Calu3 (cell line): ENCODE results near the gene C4BPA. TPM values are rescaled to one million over a fixed set of nuclear protein-coding genes. Genes with fewer than 3 reads are reported as not detected.

Source experiments
- BruUV-seq: library from RNA; stranded (reverse); fragments of 400-500 nt; replicated peaks from 2 replicates; lab custom pipeline; 2021; lab: Mats Ljungman, UMichigan
- CTCF ChIA-PET: fragments of 300-600 bp; sonication (Branson Sonifier 250); formaldehyde crosslinking; loops from one replicate; lab custom pipeline; 2022; ENCODE audit warnings: antibody characterized with exemption; lab: Charles Lee
- DNase-seq: peaks from one replicate; pipeline ENCODE4 v3.0.0; 2022
- H3K27ac Mint-ChIP-seq: one replicate; pipeline ENCODE4 v1.8.0; 2022; ENCODE audit warnings: mixed read lengths; ENCODE audit not compliant: unreplicated experiment
- H3K27me3 Mint-ChIP-seq: one replicate; pipeline ENCODE4 v1.8.0; 2022; ENCODE audit warnings: mixed read lengths; ENCODE audit not compliant: unreplicated experiment
- H3K36me3 Mint-ChIP-seq: one replicate; pipeline ENCODE4 v1.8.0; 2022; ENCODE audit warnings: mild to moderate bottlenecking, moderate library complexity, mixed read lengths; ENCODE audit not compliant: insufficient read depth, unreplicated experiment
- H3K4me1 Mint-ChIP-seq: one replicate; pipeline ENCODE4 v1.8.0; 2022; ENCODE audit warnings: mild to moderate bottlenecking, low read depth, mixed read lengths; ENCODE audit not compliant: unreplicated experiment
- H3K4me3 Mint-ChIP-seq: one replicate; pipeline ENCODE4 v1.8.0; 2022; ENCODE audit warnings: mild to moderate bottlenecking, low read depth, moderate library complexity, mixed read lengths; ENCODE audit not compliant: unreplicated experiment
- H3K9me3 Mint-ChIP-seq: one replicate; pipeline ENCODE4 v1.8.0; 2022; ENCODE audit warnings: low read depth, mixed read lengths; ENCODE audit not compliant: unreplicated experiment
- CTCF ChIP-seq: fragments of 200-600 bp; IDR thresholded peaks from one replicate; pipeline ENCODE4 v1.8.0; 2022; ENCODE audit warnings: antibody characterized with exemption; ENCODE audit not compliant: unreplicated experiment
- intact Hi-C: fragments of 100-400 bp; cut with micrococcal nuclease; formaldehyde crosslinking; loops from one replicate; pipeline ENCODE4 v1.10.0; 2022; ENCODE audit not compliant: unreplicated experiment
- total RNA-seq: library from RNA; stranded (reverse); gene quantifications from 2 replicates; pipeline ENCODE4 v1.2.3, GENCODE V29; 2022

The C4BPA gene
- total RNA-seq, 1 experiment from 2014 or later: 1.0 TPM

- CTCF ChIA-PET: no interaction called here
- H3K27ac Mint-ChIP-seq: no peak overlapping the region
- no peaks in the 10 kb centered on the region for H3K9me3 Mint-ChIP-seq
- no peaks in the 10 kb centered on the region for H3K27me3 Mint-ChIP-seq
- DNase-seq: no peak
- H3K4me3 Mint-ChIP-seq: no peak overlapping the region
- H3K4me1 Mint-ChIP-seq: peaks cover 27% of the 10 kb centered on the region
- BruUV-seq: no TSS peak
- H3K36me3 Mint-ChIP-seq: peaks cover 10% of the 10 kb centered on the region
- intact Hi-C loops: loop anchor here (5.0 kb wide), 1 partner anchor 66 kb away; no protein-coding TSS in a partner anchor
- TF ChIP-seq CTCF: no peak
Observed at GRCh38 chr1:207091200-207091908, 12.7 kb upstream of the C4BPA start.

GRCh38 chr1:207093944-207094343 lies 10.1 kb upstream of the C4BPA start:
- CTCF ChIA-PET: interaction anchor here (1.3 kb wide), 1 partner anchor 311 kb away, joined by 3 read pairs; no protein-coding TSS in a partner anchor
- BruUV-seq: no TSS peak
- no peak for DNase-seq
- H3K27ac Mint-ChIP-seq: no peak overlapping the region
- no peak overlapping the region for H3K4me3 Mint-ChIP-seq
- H3K9me3 Mint-ChIP-seq: no peaks in the 10 kb centered on the region
- peaks cover 11% of the 10 kb centered on the region for H3K4me1 Mint-ChIP-seq
- no peak for TF ChIP-seq CTCF
- peaks cover 10% of the 10 kb centered on the region for H3K36me3 Mint-ChIP-seq
- intact Hi-C loops: loop anchor here (5.0 kb wide), 1 partner anchor 63 kb away; no protein-coding TSS in a partner anchor
- no peaks in the 10 kb centered on the region for H3K27me3 Mint-ChIP-seq

- intact Hi-C loops: no loop called here
- DNase-seq: no peak
Observed at GRCh38 chr1:207097871-207098324, 6.1 kb upstream of the C4BPA start.

DNA sequence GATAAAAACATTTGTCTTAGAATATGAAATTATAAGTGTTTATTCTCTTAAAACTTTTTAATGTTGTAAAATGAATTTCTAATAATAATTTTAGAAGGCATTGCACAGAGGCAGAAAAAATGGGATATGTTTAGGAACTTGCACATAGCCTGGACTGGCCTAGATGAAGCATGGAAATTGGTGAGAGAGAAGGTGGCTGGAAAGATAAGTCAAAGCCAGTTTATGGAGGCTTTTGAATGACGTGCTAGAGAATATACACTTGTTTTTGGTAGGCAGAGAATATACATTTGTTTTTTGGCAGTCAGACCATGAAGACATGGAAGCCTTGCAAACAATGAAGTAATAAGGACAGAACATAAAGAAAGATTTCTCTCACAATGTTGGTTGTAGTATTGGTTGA lies 2.3 kb upstream of the C4BPA start:
- peaks cover 5% of the 10 kb centered on the region for H3K9me3 Mint-ChIP-seq
- H3K36me3 Mint-ChIP-seq: no peaks in the 10 kb centered on the region
- peak overlapping the region; percentile 13 for H3K27ac Mint-ChIP-seq
- peaks cover 24% of the 10 kb centered on the region for H3K4me1 Mint-ChIP-seq
- no peak overlapping the region for H3K4me3 Mint-ChIP-seq
- no peak for DNase-seq
- BruUV-seq: no TSS peak
- TF ChIP-seq CTCF: no peak
- CTCF ChIA-PET: no interaction called here
- H3K27me3 Mint-ChIP-seq: no peaks in the 10 kb centered on the region
- intact Hi-C loops: no loop called here

More at GRCh38 chr1:207097871-207098324, 6.1 kb upstream of the C4BPA start:
- Mint-ChIP-seq H3K4me1 (peaks cover 13% of the 10 kb centered on the region), H3K36me3 (no peaks in the 10 kb centered on the region), H3K9me3 (peaks cover 5% of the 10 kb centered on the region), H3K27ac (no peak overlapping the region), H3K4me3 (no peak overlapping the region), H3K27me3 (no peaks in the 10 kb centered on the region)
- BruUV-seq: no TSS peak
- CTCF ChIA-PET: interaction anchor here (0.6 kb wide), 1 partner anchor 846 kb away, joined by 4 read pairs; no protein-coding TSS in a partner anchor
- no peak for TF ChIP-seq CTCF
